Fibroblast of skin of right quadriceps (primary cell): Measurements from ENCODE around the gene EFNA3.

Experiments
- DNase-seq: peaks from one replicate; pipeline ENCODE4 v3.0.0-alpha.2; 2013

Gene EFNA3

GRCh38 chr1:155134322-155134721, 55.7 kb downstream of the EFNA3 start:
- no peak for DNase-seq

- peak; percentile 90 for DNase-seq
These were observed 56.3 kb downstream of the EFNA3 start for GRCh38 chr1:155134880-155135414.

GRCh38 chr1:155135415-155136028, 56.9 kb downstream of the EFNA3 start, which contains the start of gene SLC50A1:
Gene SLC50A1 (plus strand): TSS chr1:155135852. CDS start chr1:155135912, 60 bp downstream.
- peak; percentile 91 for DNase-seq

- DNase-seq: no peak
These were observed 58.1 kb downstream of the EFNA3 start for GRCh38 chr1:155136748-155137147.
